IMR-90 (cell line): Measurements from ENCODE around the gene SARNP.

Experiments
- BHLHE40 ChIP-seq: fragments of 150-350 bp; IDR thresholded peaks from 2 replicates; pipeline ENCODE4 v1.6.1; 2016; ENCODE audit warnings: mild to moderate bottlenecking, low read depth, low read length
- CEBPB ChIP-seq: IDR thresholded peaks from 2 replicates; pipeline ENCODE4 v1.6.1; 2012; ENCODE audit warnings: low read depth, low read length, improper control_type of control experiment
- FOS ChIP-seq: fragments of 150-350 bp; IDR thresholded peaks from 2 replicates; pipeline ENCODE4 v1.6.1; 2016; ENCODE audit warnings: low read depth, low read length
- MAFK ChIP-seq: IDR thresholded peaks from 2 replicates; pipeline ENCODE4 v1.6.1; 2012; ENCODE audit warnings: low read depth, low read length, improper control_type of control experiment
- POLR2A ChIP-seq: IDR thresholded peaks from 2 replicates; pipeline ENCODE4 v1.6.1; 2012; ENCODE audit warnings: mild to moderate bottlenecking, low read depth, low read length
- RAD21 ChIP-seq: IDR thresholded peaks from 2 replicates; pipeline ENCODE4 v1.6.1; 2012; ENCODE audit warnings: low read length, improper control_type of control experiment
- SMC3 ChIP-seq: fragments of 150-350 bp; IDR thresholded peaks from 2 replicates; pipeline ENCODE4 v1.6.1; 2016; ENCODE audit warnings: low read depth, mild to moderate bottlenecking, antibody characterized with exemption, low read length, moderate library complexity
- TF ChIP-seq, protein P1 (sequence below): conservative IDR thresholded peaks from 2 replicates; pipeline ENCODE4 v1.5.1; 2012; ENCODE audit warnings: mild to moderate bottlenecking, low read depth, low read length, improper control_type of control experiment

DNA sequence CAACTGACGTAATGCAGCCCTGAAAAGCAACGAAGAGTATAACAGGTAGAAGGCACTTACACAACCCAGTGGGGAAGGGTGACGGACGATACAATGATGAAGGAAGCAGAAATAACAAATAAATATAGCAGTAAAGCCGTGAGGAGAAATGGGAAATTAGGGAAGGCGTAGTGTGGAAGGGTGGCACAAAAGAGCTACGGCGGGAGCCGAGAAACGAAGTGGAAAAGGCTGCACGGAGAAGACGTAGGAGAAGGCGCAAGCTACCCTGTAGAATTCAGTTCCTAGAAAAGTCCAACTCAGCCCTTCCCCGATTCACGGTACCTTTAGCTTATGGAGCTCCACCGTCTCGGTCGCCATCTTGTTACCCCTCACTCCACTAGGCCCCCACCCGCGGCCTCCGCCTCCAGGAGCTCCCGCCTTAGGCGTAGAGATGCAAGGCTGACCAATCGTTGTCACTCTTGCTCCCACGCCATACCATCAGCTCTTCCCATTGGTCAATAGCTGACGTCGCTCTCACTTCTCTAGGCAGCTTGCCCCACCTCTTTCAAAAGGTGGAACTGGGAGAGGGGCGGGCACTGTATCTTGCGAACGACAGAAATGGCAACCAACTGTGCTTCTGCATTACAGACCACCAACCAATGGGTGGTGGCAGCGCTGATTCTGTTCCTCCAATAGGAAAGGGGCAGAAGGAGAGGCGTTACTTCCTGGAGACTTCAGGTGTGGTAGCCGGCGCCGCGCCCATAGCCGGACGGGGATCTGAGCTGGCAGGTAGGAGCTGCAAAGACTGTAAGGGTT is at the start of gene SARNP, which contains the start of gene ORMDL2:
- TF ChIP-seq CEBPB (peak; percentile 69), BHLHE40 (no peak), MAFK (no peak), FOS (peak; percentile 82), POLR2A (peak; percentile 74; the same call in 1 of the 2 replicates), RAD21 (no peak), SMC3 (no peak)
- TF ChIP-seq, protein P1, sequence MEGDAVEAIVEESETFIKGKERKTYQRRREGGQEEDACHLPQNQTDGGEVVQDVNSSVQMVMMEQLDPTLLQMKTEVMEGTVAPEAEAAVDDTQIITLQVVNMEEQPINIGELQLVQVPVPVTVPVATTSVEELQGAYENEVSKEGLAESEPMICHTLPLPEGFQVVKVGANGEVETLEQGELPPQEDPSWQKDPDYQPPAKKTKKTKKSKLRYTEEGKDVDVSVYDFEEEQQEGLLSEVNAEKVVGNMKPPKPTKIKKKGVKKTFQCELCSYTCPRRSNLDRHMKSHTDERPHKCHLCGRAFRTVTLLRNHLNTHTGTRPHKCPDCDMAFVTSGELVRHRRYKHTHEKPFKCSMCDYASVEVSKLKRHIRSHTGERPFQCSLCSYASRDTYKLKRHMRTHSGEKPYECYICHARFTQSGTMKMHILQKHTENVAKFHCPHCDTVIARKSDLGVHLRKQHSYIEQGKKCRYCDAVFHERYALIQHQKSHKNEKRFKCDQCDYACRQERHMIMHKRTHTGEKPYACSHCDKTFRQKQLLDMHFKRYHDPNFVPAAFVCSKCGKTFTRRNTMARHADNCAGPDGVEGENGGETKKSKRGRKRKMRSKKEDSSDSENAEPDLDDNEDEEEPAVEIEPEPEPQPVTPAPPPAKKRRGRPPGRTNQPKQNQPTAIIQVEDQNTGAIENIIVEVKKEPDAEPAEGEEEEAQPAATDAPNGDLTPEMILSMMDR: no peak
